NCI-H2227 (cell line): ENCODE results near the gene SPTBN4.

Experiments
- DNase-seq: peaks from one replicate; lab custom pipeline; 2025; ENCODE audit not compliant: unreplicated experiment; lab: John Stamatoyannopoulos, UW

SPTBN4 gene

GRCh38 chr19:40600570-40601133 lies 133.9 kb downstream of the SPTBN4 start:
- DNase-seq = no peak

GRCh38 chr19:40601134-40601974 lies 134.6 kb downstream of the SPTBN4 start, which contains the start of gene LTBP4:
TSS of gene LTBP4 (plus strand) at chr19:40601369. CDS start at chr19:40601388, 19 bp downstream.
- peak; percentile 83 for DNase-seq

- no peak for DNase-seq
Observed at GRCh38 chr19:40603071-40603388, 136.2 kb downstream of the SPTBN4 start.

GRCh38 chr19:40603389-40604170 lies 136.8 kb downstream of the SPTBN4 start:
- peak; percentile 100 for DNase-seq

- no peak for DNase-seq
Observed at GRCh38 chr19:40604171-40604646, 137.4 kb downstream of the SPTBN4 start.

- DNase-seq = peak; percentile 81
Observed at GRCh38 chr19:40604647-40605215, 137.9 kb downstream of the SPTBN4 start.

GRCh38 chr19:40605216-40605971 lies 138.6 kb downstream of the SPTBN4 start:
- DNase-seq = peak; percentile 96

- no peak for DNase-seq
Observed at GRCh38 chr19:40607311-40608239, 140.8 kb downstream of the SPTBN4 start.

- no peak for DNase-seq
Observed at GRCh38 chr19:40608240-40608621, 141.4 kb downstream of the SPTBN4 start.

- no peak for DNase-seq
Observed at GRCh38 chr19:40608957-40609356, 142.2 kb downstream of the SPTBN4 start.

GRCh38 chr19:40609561-40610395 lies 143.0 kb downstream of the SPTBN4 start:
- no peak for DNase-seq

- DNase-seq = no peak
Observed at GRCh38 chr19:40610396-40611064, 143.7 kb downstream of the SPTBN4 start.

- DNase-seq = no peak
Observed at GRCh38 chr19:40611096-40611495, 144.3 kb downstream of the SPTBN4 start.

- no peak for DNase-seq
Observed at GRCh38 chr19:40611900-40612698, 145.3 kb downstream of the SPTBN4 start.

GRCh38 chr19:40612831-40613689 lies 146.3 kb downstream of the SPTBN4 start:
- peak; percentile 94 for DNase-seq
